ENCODE data around the gene CASQ1. TPM values are rescaled to one million over a fixed set of nuclear protein-coding genes. Genes with fewer than 3 reads are reported as not detected.

The CASQ1 gene
- total RNA-seq, 4 donors from 2014 or later: 0.48 to 0.69 TPM; not detected in 2

DNA sequence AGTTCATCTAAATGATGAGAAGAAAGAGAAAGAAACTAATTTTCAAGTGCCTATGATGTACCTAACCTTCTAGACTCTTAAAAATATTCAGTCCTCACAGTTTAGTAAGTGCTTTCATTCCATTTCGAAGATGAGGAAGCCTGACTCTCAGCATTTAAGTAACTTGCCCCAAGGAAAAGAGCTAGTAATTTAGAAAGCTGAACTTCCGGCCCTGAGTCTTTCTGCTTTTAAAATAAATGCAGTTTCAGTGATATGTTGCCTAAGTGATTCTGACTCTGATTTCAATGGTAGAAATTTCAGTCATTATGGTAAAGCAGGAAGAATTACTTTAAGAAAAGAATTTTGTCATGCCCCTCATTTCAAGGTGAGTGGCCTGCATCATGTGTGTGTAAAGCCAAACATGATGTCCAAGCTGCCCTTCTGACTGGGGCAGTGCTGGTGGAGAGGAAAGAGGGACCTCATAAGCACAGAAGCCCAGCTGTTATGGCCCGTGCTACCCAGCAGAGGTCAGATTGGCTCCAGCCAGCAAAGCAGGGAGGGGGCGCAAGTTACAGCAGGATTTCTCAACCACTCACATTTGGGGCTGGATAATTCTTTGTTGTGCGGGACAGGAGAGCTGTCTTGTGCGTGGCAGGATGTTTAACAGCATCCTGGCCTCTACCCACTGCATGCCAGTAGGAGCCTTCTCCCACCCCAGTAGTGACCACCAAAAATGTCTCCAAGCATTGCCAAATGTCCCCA, 28.2 kb upstream of the CASQ1 start:
- TF ChIP-seq, protein P1, sequence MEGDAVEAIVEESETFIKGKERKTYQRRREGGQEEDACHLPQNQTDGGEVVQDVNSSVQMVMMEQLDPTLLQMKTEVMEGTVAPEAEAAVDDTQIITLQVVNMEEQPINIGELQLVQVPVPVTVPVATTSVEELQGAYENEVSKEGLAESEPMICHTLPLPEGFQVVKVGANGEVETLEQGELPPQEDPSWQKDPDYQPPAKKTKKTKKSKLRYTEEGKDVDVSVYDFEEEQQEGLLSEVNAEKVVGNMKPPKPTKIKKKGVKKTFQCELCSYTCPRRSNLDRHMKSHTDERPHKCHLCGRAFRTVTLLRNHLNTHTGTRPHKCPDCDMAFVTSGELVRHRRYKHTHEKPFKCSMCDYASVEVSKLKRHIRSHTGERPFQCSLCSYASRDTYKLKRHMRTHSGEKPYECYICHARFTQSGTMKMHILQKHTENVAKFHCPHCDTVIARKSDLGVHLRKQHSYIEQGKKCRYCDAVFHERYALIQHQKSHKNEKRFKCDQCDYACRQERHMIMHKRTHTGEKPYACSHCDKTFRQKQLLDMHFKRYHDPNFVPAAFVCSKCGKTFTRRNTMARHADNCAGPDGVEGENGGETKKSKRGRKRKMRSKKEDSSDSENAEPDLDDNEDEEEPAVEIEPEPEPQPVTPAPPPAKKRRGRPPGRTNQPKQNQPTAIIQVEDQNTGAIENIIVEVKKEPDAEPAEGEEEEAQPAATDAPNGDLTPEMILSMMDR (IDR thresholded peaks at IDR 0.05): no peak
- ATAC-seq (ENCODE audit: low FRiP score): no peak
- no peak for DNase-seq (ENCODE audit: low spot score)

DNA sequence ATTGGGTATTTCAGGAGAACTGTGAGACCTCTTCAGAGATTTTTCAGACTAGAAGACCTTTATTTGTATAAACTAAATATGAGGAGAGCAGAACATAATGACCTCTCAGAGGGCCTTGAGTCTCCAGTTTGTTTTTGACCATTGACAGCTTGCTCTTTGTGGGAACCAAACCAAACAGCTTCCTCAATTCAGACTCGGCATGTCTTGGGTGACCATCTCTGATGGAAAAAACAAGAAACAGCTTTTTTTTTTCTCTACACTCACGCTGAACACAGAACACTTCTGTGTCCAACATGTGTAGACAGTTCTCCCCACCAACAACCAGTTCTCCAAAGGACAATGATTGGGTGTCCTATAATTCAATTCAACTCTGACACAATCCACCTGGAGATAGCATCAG, 27.4 kb upstream of the CASQ1 start:
- DNase-seq (ENCODE audit: low spot score): no peak
- TF ChIP-seq, protein P1 (IDR thresholded peaks at IDR 0.05): no peak
- no peak for ATAC-seq (ENCODE audit: low FRiP score)

DNA sequence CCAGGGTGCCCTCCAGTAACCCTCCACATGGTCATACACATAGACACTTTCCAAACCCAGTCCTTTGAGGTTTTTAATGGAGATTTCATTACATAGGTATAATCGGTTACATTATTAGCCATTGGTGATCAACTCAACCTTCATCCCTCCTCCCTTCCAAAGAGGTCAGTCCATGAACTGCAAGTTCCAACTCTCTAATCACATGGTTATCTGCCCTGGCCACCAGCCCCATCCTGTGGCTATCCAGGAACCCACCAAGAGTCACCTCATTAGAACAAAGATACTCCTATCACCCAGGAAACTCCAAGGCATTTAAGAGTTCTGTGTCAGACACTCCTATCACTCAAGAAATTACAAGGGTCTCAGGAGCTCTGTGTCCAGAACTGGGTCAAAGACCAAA, 26.8 kb upstream of the CASQ1 start:
- ATAC-seq (ENCODE audit: low FRiP score) (no peak), DNase-seq (ENCODE audit: low spot score) (no peak)
- TF ChIP-seq, protein P1 (IDR thresholded peaks at IDR 0.05): no peak

DNA sequence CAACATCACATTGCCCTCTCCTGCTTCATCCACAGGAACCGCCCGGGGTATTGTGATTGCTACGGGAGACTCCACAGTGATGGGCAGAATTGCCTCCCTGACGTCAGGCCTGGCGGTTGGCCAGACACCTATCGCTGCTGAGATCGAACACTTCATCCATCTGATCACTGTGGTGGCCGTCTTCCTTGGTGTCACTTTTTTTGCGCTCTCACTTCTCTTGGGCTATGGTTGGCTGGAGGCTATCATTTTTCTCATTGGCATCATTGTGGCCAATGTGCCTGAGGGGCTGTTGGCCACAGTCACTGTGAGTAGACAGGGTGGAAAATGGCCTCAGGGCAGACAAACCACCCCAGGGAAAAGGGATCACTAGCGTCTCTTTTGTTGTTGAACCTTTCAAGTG, 26.3 kb upstream of the CASQ1 start:
- ATAC-seq (ENCODE audit: low FRiP score) (no peak), DNase-seq (ENCODE audit: low spot score) (no peak)
- TF ChIP-seq, protein P1 (IDR thresholded peaks at IDR 0.05): no peak

DNA sequence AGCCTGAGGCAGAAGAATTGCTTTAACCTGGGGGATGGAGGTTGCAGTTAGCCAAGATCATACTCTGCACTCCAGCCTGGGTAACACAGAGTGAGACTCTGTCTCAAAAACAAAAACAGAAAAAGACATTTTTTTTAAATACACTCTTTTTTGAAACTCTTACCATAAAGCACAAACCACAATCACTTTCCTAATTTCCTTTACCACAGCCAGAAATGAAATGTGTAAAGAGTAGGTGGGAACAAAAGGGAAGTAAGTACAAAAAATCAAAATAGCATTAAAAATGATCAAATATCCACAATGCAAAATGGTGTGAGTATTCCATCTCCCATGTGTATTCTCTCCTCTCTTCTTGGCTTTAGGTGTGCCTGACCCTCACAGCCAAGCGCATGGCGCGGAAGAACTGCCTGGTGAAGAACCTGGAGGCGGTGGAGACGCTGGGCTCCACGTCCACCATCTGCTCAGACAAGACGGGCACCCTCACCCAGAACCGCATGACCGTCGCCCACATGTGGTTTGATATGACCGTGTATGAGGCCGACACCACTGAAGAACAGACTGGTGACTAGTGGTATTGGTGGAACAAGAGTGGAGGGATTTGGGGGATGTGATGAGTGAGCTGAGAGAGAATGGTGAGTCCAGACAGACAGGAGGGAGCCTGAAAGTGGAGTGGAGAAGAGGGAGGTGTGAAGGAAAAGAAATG, 24.1 kb upstream of the CASQ1 start:
- no peak for ATAC-seq (ENCODE audit: low FRiP score)
- TF ChIP-seq, protein P1 (IDR thresholded peaks at IDR 0.05): no peak
- DNase-seq (ENCODE audit: low spot score): no peak

DNA sequence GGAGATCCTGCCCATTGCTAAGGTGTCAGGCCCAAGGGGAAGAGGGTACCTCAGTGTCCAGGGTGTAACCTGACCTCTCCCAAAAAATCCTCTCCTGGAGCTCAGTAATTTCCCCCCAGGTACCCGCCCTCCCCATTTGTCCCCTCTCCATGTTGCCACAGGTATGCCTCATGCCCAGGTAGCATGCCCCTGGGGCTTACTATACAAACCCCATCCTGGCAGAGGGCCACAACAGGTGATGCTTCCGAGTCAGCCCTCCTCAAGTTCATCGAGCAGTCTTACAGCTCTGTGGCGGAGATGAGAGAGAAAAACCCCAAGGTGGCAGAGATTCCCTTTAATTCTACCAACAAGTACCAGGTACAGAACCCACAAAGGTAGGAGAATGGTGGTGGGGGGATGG, 23.3 kb upstream of the CASQ1 start:
- ATAC-seq (ENCODE audit: low FRiP score): no peak
- TF ChIP-seq, protein P1 (IDR thresholded peaks at IDR 0.05): no peak
- no peak for DNase-seq (ENCODE audit: low spot score)

DNA sequence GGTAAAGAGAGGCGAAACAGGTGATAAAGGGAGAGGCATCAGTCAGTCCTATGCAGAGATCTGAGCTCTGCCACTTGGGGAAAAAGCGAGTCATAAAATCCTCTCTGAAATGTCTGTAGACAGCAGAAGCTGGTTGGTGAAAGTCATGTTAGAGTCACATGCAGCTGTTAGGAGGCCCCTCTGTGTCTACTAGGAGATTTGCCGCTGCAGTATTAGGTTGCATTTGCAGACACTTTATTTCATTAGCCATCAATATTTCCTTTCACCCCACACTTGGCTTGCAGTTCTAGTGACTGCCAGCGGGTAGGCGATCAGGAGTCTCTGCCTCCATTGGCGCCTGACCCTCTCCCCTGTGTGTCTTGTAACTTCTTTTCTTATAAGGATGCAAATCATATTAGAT, 22.8 kb upstream of the CASQ1 start:
- ATAC-seq (ENCODE audit: low FRiP score) (no peak), DNase-seq (ENCODE audit: low spot score) (no peak)
- TF ChIP-seq, protein P1 (IDR thresholded peaks at IDR 0.05): no peak

Measured in omental fat pad (tissue), 4 donors.